Measurements from ENCODE around the gene PSAP. TPM values are rescaled to one million over a fixed set of nuclear protein-coding genes. Genes with fewer than 3 reads are reported as not detected.
"Not testable (repeated sequence)": the region's sequence is repeated elsewhere in the genome, so short reads cannot be mapped to it uniquely, and the experiment has no call there.

PSAP gene
- total RNA-seq, 1 donor: 1,522 TPM

DNA sequence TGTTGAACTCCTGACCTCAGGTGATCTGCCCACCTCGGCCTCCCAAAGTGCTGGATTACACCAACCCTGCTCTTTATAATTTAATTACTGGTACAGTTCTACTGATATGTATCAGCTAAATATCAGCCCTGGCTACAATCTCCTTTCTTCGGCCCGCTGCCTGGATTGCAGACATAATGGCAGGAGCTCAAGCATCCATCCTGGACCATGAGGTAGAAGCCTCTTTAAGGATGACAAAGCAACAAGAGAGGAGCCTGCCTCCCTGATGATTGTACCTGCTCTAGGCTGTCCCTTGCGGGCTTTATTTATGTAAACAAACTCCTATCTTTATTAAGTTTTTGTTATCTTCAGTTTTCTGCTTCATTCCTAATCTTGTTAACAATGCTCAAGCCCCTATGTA lies 5.6 kb upstream of the PSAP start:
- Histone ChIP-seq H3K4me3 (ENCODE audit: low read length) (no peak overlapping the region), H3K9me3 (ENCODE audit: low read depth, low read length) (no peaks in the 10 kb centered on the region), H3K4me1 (ENCODE audit: insufficient read depth, low read length) (peaks cover 49% of the 10 kb centered on the region), H3K27me3 (ENCODE audit: insufficient read depth, low read length) (no peaks in the 10 kb centered on the region)

GRCh38 chr10:71854031-71854430 lies 3.0 kb upstream of the PSAP start:
- Histone ChIP-seq H3K27me3 (ENCODE audit: insufficient read depth, low read length) (no peaks in the 10 kb centered on the region), H3K4me3 (ENCODE audit: low read length) (no peak overlapping the region), H3K4me1 (ENCODE audit: insufficient read depth, low read length) (peaks cover 43% of the 10 kb centered on the region), H3K9me3 (ENCODE audit: low read depth, low read length) (no peaks in the 10 kb centered on the region)

- H3K4me3 ChIP-seq (ENCODE audit: low read length): no peak overlapping the region
- peaks cover 50% of the 10 kb centered on the region for H3K4me1 ChIP-seq (ENCODE audit: insufficient read depth, low read length)
- H3K9me3 ChIP-seq (ENCODE audit: low read depth, low read length): no peaks in the 10 kb centered on the region
- no peaks in the 10 kb centered on the region for H3K27me3 ChIP-seq (ENCODE audit: insufficient read depth, low read length)
Observed at GRCh38 chr10:71852355-71852937, 1.4 kb upstream of the PSAP start.

- H3K9me3 ChIP-seq (ENCODE audit: low read depth, low read length): not testable (repeated sequence)
- H3K4me1 ChIP-seq (ENCODE audit: insufficient read depth, low read length): peaks cover 54% of the 10 kb centered on the region
- peak overlapping the region; percentile 98 for H3K4me3 ChIP-seq (ENCODE audit: low read length)
Observed at GRCh38 chr10:71851465-71852095, 529 bp upstream of the PSAP start.

DNA sequence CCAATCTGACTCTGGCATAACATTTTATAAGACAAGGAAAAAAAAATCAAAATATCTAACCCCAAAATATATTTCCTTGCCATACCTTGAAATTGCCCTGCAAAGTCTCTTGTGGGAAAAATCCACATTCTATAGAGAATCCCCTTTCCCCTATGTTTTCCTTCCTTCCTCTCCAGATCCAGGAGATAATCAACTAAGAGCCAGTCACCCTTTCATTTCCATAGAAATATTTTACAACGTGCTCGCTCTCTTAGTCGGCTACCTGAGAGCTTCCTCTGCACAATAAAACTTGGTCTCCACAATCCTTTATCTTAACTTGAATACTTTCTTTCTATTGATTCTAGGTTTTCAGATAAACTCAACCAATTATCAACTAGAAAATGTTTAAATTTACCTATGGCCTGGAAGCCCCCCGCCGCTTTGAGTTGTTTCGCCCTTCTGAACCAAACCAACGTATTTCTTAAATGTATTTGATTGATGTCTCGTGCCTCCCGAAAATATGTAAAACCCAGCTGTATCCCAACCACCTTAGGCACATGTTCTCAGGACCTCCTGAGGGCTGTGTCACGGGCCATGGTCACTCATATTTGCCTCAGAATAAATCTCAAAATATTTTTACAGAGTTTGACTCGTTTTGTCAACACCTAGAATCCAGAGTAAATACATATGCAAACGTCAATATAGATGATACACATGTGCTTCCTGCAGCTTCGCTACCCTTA lies 869 bp downstream of the PSAP start:
- H3K27me3 ChIP-seq (ENCODE audit: insufficient read depth, low read length): no peaks in the 10 kb centered on the region
- no peaks in the 10 kb centered on the region for H3K9me3 ChIP-seq (ENCODE audit: low read depth, low read length)
- peak overlapping the region; percentile 98 for H3K4me3 ChIP-seq (ENCODE audit: low read length)
- H3K4me1 ChIP-seq (ENCODE audit: insufficient read depth, low read length): peaks cover 68% of the 10 kb centered on the region

More at GRCh38 chr10:71851465-71852095, 529 bp upstream of the PSAP start:
- not testable (repeated sequence) for H3K27me3 ChIP-seq (ENCODE audit: insufficient read depth, low read length)

DNA sequence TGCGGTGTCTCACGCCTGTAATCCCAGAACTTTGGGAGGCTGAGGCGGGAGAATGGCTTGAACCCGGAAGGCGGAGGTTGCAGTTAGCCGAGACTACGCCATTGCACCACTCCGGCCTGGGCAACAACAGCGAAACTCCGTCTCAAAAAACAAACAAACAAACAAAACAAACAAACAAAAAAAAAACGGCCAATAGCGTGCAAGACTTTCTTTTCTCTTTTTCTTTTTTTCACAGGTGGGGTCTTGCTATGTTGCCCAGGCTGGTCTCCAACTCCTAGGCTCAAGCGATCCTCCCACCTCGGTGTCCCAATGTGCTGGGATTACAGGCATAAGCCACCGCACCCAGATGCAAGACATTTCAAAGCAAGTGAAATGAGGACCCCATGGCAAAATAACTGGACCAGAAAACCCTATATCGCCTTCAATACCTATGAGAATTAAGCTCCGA lies 1.6 kb downstream of the PSAP start:
- Histone ChIP-seq H3K4me3 (ENCODE audit: low read length) (peak overlapping the region; percentile 98), H3K4me1 (ENCODE audit: insufficient read depth, low read length) (peaks cover 75% of the 10 kb centered on the region), H3K27me3 (ENCODE audit: insufficient read depth, low read length) (no peaks in the 10 kb centered on the region)

GRCh38 chr10:71848325-71849275 lies 2.5 kb downstream of the PSAP start:
- peaks cover 82% of the 10 kb centered on the region for H3K4me1 ChIP-seq (ENCODE audit: insufficient read depth, low read length)
- H3K4me3 ChIP-seq (ENCODE audit: low read length): peak overlapping the region; percentile 98
- no peaks in the 10 kb centered on the region for H3K27me3 ChIP-seq (ENCODE audit: insufficient read depth, low read length)
- H3K9me3 ChIP-seq (ENCODE audit: low read depth, low read length): no peaks in the 10 kb centered on the region

More for the DNA sequence above, 1.6 kb downstream of the PSAP start:
- H3K9me3 ChIP-seq (ENCODE audit: low read depth, low read length): no peaks in the 10 kb centered on the region

GRCh38 chr10:71847418-71847817 lies 3.6 kb downstream of the PSAP start:
- no peaks in the 10 kb centered on the region for H3K9me3 ChIP-seq (ENCODE audit: low read depth, low read length)
- peak overlapping the region; percentile 98 for H3K4me3 ChIP-seq (ENCODE audit: low read length)
- peaks cover 89% of the 10 kb centered on the region for H3K4me1 ChIP-seq (ENCODE audit: insufficient read depth, low read length)

DNA sequence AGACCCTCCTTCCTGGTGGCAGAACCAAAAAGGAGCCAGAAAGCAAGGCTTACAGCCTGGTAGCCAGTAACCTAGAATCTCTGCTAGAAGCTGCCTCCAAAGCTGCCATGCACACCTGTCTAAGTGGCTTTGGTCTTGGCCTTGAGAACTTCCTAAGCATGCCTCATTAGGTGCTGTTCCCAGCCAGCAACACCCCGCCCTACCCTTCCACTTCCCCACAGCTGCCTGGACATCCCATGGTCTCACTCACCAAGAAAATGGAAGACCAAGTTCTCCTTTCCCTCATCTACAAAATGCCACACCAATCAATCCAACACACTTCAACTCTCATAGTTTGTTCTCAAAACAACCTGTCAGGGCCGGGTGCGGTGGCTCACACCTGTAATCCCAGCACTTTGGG lies 4.2 kb downstream of the PSAP start:
- Histone ChIP-seq H3K9me3 (ENCODE audit: low read depth, low read length) (no peaks in the 10 kb centered on the region), H3K4me1 (ENCODE audit: insufficient read depth, low read length) (peaks cover 89% of the 10 kb centered on the region), H3K27me3 (ENCODE audit: insufficient read depth, low read length) (no peaks in the 10 kb centered on the region), H3K4me3 (ENCODE audit: low read length) (no peak overlapping the region)

More at GRCh38 chr10:71847418-71847817, 3.6 kb downstream of the PSAP start:
- no peaks in the 10 kb centered on the region for H3K27me3 ChIP-seq (ENCODE audit: insufficient read depth, low read length)

- H3K27me3 ChIP-seq (ENCODE audit: insufficient read depth, low read length): no peaks in the 10 kb centered on the region
- no peak overlapping the region for H3K4me3 ChIP-seq (ENCODE audit: low read length)
- H3K9me3 ChIP-seq (ENCODE audit: low read depth, low read length): no peaks in the 10 kb centered on the region
- H3K4me1 ChIP-seq (ENCODE audit: insufficient read depth, low read length): peaks cover 95% of the 10 kb centered on the region
Observed at GRCh38 chr10:71845410-71846405, 5.3 kb downstream of the PSAP start.

DNA sequence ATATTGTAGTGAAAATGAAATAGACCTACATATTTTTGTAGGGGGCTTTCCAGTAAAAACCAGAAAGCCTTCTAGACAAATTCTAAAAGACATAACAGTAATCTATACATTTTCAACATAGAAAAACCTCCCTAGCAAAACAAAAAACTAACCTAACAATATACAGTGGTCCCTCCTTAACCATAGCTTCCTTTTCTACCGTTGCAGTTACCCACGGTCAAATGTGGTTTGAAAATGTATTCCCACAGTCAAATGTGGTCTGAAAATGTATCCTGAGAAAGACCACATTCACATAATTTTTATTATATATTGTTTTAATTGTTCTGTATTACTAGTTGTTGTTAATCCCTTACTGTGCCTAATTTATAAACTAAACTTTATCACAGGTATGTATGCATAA lies 6.4 kb downstream of the PSAP start:
- H3K9me3 ChIP-seq (ENCODE audit: low read depth, low read length): no peaks in the 10 kb centered on the region
- H3K4me3 ChIP-seq (ENCODE audit: low read length): no peak overlapping the region
- H3K4me1 ChIP-seq (ENCODE audit: insufficient read depth, low read length): peaks cover 96% of the 10 kb centered on the region
- no peaks in the 10 kb centered on the region for H3K27me3 ChIP-seq (ENCODE audit: insufficient read depth, low read length)

- Histone ChIP-seq H3K27me3 (ENCODE audit: insufficient read depth, low read length) (no peaks in the 10 kb centered on the region), H3K4me1 (ENCODE audit: insufficient read depth, low read length) (peaks cover 96% of the 10 kb centered on the region), H3K4me3 (ENCODE audit: low read length) (no peak overlapping the region), H3K9me3 (ENCODE audit: low read depth, low read length) (no peaks in the 10 kb centered on the region)
Observed at GRCh38 chr10:71844084-71844483, 7.0 kb downstream of the PSAP start.

DNA sequence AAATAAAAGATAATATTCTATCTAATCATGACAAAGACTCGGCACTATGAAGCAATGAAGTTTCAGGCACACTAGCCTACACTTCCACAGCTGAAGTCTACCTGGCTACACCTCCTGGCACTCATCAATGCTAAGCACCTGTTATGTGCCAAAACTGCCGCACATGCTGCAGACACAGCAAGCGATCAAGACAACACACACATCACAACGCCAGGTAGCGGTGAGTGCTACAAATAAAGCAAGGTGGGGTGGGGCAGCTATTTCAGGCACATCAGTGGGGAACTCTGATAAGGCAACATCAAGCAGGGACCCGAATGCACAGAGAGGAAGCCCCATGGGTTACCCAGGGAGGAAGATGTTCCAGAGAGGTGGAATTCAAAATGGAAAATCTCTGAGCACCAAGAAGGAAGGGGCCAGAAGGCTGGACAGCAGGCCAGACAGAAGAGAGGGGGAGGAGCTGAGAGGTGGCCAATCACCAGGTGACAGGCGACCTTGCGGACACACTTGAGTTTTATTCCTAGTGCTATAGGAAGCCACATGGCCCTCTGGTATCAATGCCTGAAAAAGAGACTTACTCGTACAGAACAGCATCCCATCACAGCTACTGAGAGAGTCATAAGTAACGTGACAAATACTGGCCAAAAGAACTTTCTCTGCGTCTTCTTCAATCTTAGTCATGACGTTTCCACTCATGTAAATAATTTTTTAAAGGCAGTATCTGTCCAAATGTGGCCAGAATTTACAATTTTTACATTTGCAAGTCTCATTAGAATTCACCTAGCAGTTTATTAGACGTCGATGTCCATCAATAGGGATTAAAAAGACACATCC lies 8.0 kb downstream of the PSAP start:
- Histone ChIP-seq H3K9me3 (ENCODE audit: low read depth, low read length) (no peaks in the 10 kb centered on the region), H3K27me3 (ENCODE audit: insufficient read depth, low read length) (no peaks in the 10 kb centered on the region), H3K4me3 (ENCODE audit: low read length) (no peak overlapping the region), H3K4me1 (ENCODE audit: insufficient read depth, low read length) (peaks cover 98% of the 10 kb centered on the region)

Measured in mononuclear cell (primary cell).